HEK293T (cell line): Measurements from ENCODE around the gene GRK4.
A peak's percentile ranks its signal among the peaks of the same experiment; 100 is the strongest.

ENCODE experiments used
- ARNT ChIP-seq: fragments of 450-650 bp; IDR thresholded peaks from 2 replicates; pipeline ENCODE4 v1.6.1; 2017; ENCODE audit warnings: mild to moderate bottlenecking
- BHLHE40 ChIP-seq: fragments of 450-650 bp; IDR thresholded peaks from 2 replicates; pipeline ENCODE4 v1.6.1; 2016; ENCODE audit warnings: mild to moderate bottlenecking, moderate library complexity, borderline replicate concordance
- CTBP1 ChIP-seq: fragments of 450-650 bp; IDR thresholded peaks from 2 replicates; pipeline ENCODE4 v1.6.1; 2016; ENCODE audit warnings: borderline replicate concordance
- ELF4 ChIP-seq: fragments of 450-650 bp; IDR thresholded peaks from 2 replicates; pipeline ENCODE4 v1.6.1; 2017; ENCODE audit warnings: antibody characterized with exemption
- FOXA1 ChIP-seq: fragments of 450-650 bp; IDR thresholded peaks from 2 replicates; pipeline ENCODE4 v1.6.1; 2016; ENCODE audit warnings: mild to moderate bottlenecking
- FOXK2 ChIP-seq: fragments of 450-650 bp; IDR thresholded peaks from 2 replicates; pipeline ENCODE4 v1.6.1; 2016; ENCODE audit warnings: mild to moderate bottlenecking
- FOXM1 ChIP-seq: fragments of 450-650 bp; IDR thresholded peaks from 2 replicates; pipeline ENCODE4 v1.6.1; 2017; ENCODE audit warnings: mild to moderate bottlenecking, borderline replicate concordance
- HDGF ChIP-seq: fragments of 450-650 bp; IDR thresholded peaks from 2 replicates; pipeline ENCODE4 v1.6.1; 2017; ENCODE audit warnings: antibody characterized with exemption, borderline replicate concordance
- SP1 ChIP-seq: fragments of 450-650 bp; IDR thresholded peaks from 2 replicates; pipeline ENCODE4 v1.6.1; 2017
- SUZ12 ChIP-seq: fragments of 450-650 bp; IDR thresholded peaks from 2 replicates; pipeline ENCODE4 v1.6.1; 2016; ENCODE audit warnings: mild to moderate bottlenecking

GRCh38 chr4:2962614-2963174 lies 677 bp upstream of the GRK4 start:
- TF ChIP-seq BHLHE40: no peak
- TF ChIP-seq SP1: no peak
- no peak for TF ChIP-seq CTBP1
- TF ChIP-seq SUZ12: no peak
- no peak for TF ChIP-seq ARNT
- no peak for TF ChIP-seq FOXK2
- TF ChIP-seq FOXA1: no peak
- TF ChIP-seq FOXM1: no peak
- no peak for TF ChIP-seq ELF4
- TF ChIP-seq HDGF: peak; percentile 80; the same call in 1 of the 2 replicates
